Retinal pigment epithelial cell (primary cell): ENCODE measurements around the gene CSRNP3.
A peak's percentile ranks its signal among the peaks of the same experiment; 100 is the strongest.

ENCODE experiments used
- DNase-seq: peaks from one replicate; pipeline ENCODE4 v3.0.0-alpha.2; 2010; ENCODE audit warnings: low read depth
- H3K4me3 ChIP-seq: 2 replicates; pipeline ENCODE4 v1.5.1; 2011; ENCODE audit warnings: mild to moderate bottlenecking, low read length, control low read depth, moderate library complexity
- TF ChIP-seq, protein P1 (sequence below): conservative IDR thresholded peaks from 2 replicates; pipeline ENCODE4 v1.5.1; 2011; ENCODE audit warnings: low read depth, low read length, control low read depth, inconsistent platforms

Gene CSRNP3

DNA sequence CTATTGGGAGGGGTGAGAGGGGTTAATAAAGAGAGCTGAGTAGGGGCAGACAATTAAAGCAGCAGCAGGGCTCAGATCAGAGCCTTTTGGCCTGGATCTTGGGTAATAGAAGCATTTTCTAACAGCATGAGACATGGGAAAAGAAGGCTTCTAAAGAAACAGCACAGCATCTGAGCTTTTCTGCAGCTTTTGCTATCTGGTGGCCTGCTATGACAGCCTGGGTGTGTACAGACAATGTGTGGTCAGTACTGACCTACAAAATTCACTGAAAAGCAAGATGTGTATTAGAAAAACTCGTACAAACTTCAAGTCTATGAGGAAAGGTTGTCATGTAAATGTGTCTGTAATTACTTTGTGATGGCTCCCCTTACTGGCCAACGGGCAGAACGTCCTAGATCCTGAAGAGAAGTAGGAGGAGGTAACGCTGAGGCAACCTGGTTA is 229.0 kb downstream of the CSRNP3 start:
- DNase-seq, result no peak
- no peak overlapping the region for H3K4me3 ChIP-seq
- TF ChIP-seq, protein P1, sequence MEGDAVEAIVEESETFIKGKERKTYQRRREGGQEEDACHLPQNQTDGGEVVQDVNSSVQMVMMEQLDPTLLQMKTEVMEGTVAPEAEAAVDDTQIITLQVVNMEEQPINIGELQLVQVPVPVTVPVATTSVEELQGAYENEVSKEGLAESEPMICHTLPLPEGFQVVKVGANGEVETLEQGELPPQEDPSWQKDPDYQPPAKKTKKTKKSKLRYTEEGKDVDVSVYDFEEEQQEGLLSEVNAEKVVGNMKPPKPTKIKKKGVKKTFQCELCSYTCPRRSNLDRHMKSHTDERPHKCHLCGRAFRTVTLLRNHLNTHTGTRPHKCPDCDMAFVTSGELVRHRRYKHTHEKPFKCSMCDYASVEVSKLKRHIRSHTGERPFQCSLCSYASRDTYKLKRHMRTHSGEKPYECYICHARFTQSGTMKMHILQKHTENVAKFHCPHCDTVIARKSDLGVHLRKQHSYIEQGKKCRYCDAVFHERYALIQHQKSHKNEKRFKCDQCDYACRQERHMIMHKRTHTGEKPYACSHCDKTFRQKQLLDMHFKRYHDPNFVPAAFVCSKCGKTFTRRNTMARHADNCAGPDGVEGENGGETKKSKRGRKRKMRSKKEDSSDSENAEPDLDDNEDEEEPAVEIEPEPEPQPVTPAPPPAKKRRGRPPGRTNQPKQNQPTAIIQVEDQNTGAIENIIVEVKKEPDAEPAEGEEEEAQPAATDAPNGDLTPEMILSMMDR, result peak; percentile 70

DNA sequence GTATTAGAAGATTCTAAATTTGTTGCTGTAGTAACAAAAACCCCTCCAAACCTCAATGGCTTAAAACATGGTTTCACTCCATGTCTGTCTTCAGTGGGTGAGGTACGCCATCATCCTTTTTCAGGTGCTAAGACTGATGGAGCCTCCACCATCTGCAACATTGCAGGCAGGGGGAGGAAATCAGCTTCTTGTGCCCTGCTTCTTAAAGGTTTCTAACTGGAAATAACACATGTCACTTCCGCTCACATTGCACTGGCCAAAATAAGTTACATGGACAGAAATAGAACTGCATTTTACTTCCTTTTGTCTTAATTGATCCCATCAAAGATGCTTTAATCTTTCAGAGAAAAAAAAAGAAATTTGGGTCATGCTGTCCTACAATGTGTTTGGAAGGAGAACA is 230.4 kb downstream of the CSRNP3 start:
- TF ChIP-seq, protein P1, result no peak
- H3K4me3 ChIP-seq, result no peak overlapping the region
- no peak for DNase-seq

DNA sequence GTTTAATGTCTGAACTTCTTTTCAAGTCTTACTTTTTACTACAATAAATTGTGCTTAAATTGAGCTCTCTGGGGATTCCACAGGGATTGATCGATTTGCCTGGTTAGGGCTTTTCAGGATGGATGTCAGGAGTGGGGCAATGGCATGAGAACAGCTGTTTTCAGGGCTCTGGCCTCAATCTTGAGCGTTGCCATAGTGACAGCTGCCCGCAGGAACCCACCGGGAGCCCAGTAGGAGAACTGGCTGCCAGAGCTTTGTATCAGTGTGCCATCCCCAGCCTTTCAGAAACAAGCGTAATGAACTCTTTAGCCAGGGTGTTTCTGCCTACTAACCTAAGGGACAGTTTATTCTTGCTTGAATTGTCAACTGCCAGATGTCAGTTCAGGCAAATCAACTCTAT is 231.0 kb downstream of the CSRNP3 start:
- TF ChIP-seq, protein P1, result no peak

DNA sequence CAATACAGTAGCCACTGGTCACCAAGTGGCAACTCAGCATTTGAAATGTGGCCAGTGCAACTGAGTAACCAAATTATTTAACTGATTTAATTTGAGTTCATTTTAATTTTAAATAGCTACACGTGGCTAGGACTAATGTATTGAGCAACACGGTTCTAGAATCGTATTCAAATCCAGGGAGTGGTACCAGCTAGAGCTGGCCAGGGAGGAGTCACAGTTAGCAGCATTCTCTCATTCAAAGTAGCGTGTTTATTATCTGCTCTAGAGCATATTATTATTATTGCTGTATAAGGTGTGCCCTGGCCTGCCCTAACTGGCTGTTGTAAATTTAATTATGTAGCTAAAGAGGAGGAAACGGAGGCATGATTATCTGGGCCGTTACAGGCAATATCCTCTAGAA is 231.6 kb downstream of the CSRNP3 start:
- no peak for DNase-seq
- H3K4me3 ChIP-seq, result no peak overlapping the region

More for the DNA sequence above, 231.0 kb downstream of the CSRNP3 start:
- H3K4me3 ChIP-seq, result no peak overlapping the region
- no peak for DNase-seq

DNA sequence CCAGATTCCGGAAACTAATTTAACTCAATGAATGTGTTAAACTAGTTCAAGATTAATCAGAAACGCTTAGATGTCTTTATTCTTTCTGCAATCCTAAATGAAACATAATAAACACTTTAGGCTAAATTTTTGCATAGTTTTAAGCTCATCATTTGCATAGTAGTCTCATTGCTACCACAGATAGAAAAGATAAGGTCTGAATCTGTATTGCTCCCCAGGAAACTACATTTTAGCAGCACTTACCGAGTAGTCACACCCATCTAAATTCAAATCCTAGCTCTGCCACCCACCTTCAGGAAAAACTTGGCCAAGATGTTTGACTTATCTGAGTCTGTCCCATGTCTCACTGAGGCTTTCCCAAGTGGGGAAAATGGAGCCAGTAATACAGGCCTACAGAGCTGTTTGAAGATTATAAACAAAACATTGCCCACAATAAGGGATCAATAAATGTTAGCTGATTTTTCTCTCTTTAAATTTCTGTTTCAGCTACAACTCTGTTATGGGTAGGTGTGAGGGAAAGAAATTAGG is 237.5 kb downstream of the CSRNP3 start:
- no peak overlapping the region for H3K4me3 ChIP-seq
- TF ChIP-seq, protein P1, result no peak

More for the DNA sequence above, 231.6 kb downstream of the CSRNP3 start:
- TF ChIP-seq, protein P1, result no peak

DNA sequence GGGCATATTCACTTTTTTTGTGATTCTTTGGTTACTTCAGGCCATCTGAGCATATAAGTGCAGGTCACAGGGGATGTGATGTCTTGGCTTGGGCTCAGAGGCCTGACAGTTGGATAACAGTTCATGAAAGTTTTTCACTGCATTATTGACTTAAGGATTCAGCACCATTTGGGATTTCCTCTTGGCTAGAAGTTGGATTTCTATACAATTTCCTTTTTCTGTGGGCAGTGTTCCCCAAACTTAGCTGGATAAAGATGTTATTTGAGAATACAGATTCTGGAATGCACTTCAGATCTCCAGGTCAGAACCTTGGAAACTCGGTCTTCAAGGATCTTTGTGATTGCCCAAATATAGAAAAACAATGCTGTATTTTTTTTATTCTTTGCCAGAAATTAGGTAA is 246.6 kb downstream of the CSRNP3 start:
- DNase-seq, result no peak

More for the DNA sequence above, 237.5 kb downstream of the CSRNP3 start:
- no peak for DNase-seq

DNA sequence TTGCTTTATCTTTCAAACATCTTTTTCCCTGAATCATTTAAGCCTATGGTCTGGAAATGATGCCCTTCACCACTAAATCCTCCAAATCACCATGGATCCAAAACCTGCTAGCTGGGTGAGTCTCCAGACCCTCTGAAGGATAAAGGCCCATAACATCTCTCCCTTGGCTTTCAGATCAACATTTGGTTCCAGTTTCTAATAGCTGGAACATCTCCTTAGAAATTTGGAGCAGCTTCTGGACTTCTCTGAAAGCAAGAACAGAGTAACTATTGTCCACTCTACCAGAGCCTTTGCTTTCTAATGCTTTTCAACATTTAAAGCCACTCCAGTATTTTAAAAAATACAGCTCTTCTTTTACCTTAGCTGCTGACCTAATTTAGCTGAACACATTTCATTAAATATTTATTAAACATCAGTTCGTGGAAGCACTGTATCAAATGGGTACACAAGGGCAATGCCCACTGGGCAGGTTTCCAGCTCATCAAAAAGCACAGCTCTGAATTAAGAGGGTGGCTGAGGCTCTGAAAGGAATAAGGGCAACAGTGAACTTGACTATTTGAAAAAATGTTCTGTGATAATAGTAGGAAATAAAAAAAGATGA is 249.2 kb downstream of the CSRNP3 start:
- H3K4me3 ChIP-seq, result no peak overlapping the region
- DNase-seq, result no peak
- TF ChIP-seq, protein P1, result no peak

More for the DNA sequence above, 246.6 kb downstream of the CSRNP3 start:
- H3K4me3 ChIP-seq, result no peak overlapping the region
- TF ChIP-seq, protein P1, result no peak
